IMR-90 (cell line): ENCODE data around the gene SATB2. TPM values are rescaled to one million over a fixed set of nuclear protein-coding genes. Genes with fewer than 3 reads are reported as not detected.

ENCODE experiments used
- ATAC-seq: fragments of 200-7000 bp; cut with Tn5 transposase; 2 replicates; pipeline ENCODE4 v1.9.1; 2020; ENCODE audit warnings: low read depth, mild to moderate bottlenecking, moderate library complexity
- BruUV-seq: library from RNA; stranded (reverse); fragments of 400-500 nt; replicated peaks from 2 replicates; lab custom pipeline; 2021; lab: Mats Ljungman, UMichigan
- CTCF ChIA-PET: fragments of 300-600 bp; formaldehyde crosslinking; extraction: SDS; loops from one replicate; lab custom pipeline; 2021; ENCODE audit warnings: antibody characterized with exemption; lab: Yijun Ruan, JAX
- POLR2A ChIA-PET: fragments of 300-600 bp; sonication (Branson Sonifier 250); formaldehyde crosslinking; loops from one replicate; lab custom pipeline; 2022; ENCODE audit warnings: antibody characterized with exemption; ENCODE audit not compliant: unreplicated experiment; lab: Charles Lee
- DNase-seq: peaks from one replicate; pipeline ENCODE4 v3.0.0; 2013
- H2AFZ ChIP-seq: replicated peaks from 2 replicates; pipeline ENCODE3; 2013; ENCODE audit warnings: low read length, mild to moderate bottlenecking; ENCODE audit not compliant: poor library complexity
- H2AK5ac ChIP-seq: 2 replicates; pipeline ENCODE4 v1.6.1; 2013; ENCODE audit warnings: low read depth, low read length, inconsistent platforms
- H2AK9ac ChIP-seq: replicated peaks from 2 replicates; pipeline ENCODE3; 2013; ENCODE audit warnings: mild to moderate bottlenecking, low read depth, low read length, moderate library complexity; ENCODE audit not compliant: poor library complexity
- H2BK120ac ChIP-seq: 2 replicates; pipeline ENCODE4 v1.6.1; 2013; ENCODE audit warnings: low read depth, low read length, inconsistent platforms
- H2BK15ac ChIP-seq: 3 replicates; pipeline ENCODE4 v1.6.1; 2013; ENCODE audit warnings: low read depth, low read length, inconsistent platforms
- H2BK20ac ChIP-seq: 2 replicates; pipeline ENCODE4 v1.6.1; 2013; ENCODE audit warnings: low read depth, mild to moderate bottlenecking, inconsistent platforms, low read length, moderate library complexity
- H2BK5ac ChIP-seq: 2 replicates; pipeline ENCODE4 v1.6.1; 2013; ENCODE audit warnings: mild to moderate bottlenecking, low read depth, low read length, inconsistent platforms; ENCODE audit not compliant: poor library complexity, severe bottlenecking
- H3K14ac ChIP-seq: replicated peaks from 2 replicates; pipeline ENCODE4 v1.6.1; 2013; ENCODE audit warnings: low read depth, low read length, inconsistent platforms
- H3K18ac ChIP-seq: 2 replicates; pipeline ENCODE4 v1.6.1; 2013; ENCODE audit warnings: low read depth, low read length, control low read depth
- H3K23ac ChIP-seq: 2 replicates; pipeline ENCODE4 v1.6.1; 2013; ENCODE audit warnings: low read depth, low read length, inconsistent platforms
- H3K27ac ChIP-seq: 2 replicates; pipeline ENCODE4 v1.5.1; 2013; ENCODE audit warnings: mild to moderate bottlenecking, control low read depth, low read length; ENCODE audit not compliant: insufficient read depth
- H3K27me3 ChIP-seq: 2 replicates; pipeline ENCODE4 v1.6.1; 2013; ENCODE audit warnings: low read length; ENCODE audit not compliant: control insufficient read depth, insufficient read depth
- H3K36me3 ChIP-seq: 2 replicates; pipeline ENCODE4 v1.6.1; 2013; ENCODE audit warnings: low read length, mixed read lengths; ENCODE audit not compliant: control insufficient read depth, insufficient read depth
- H3K4ac ChIP-seq: 2 replicates; pipeline ENCODE4 v1.6.1; 2013; ENCODE audit warnings: low read depth, low read length, inconsistent platforms
- H3K4me1 ChIP-seq: 2 replicates; pipeline ENCODE4 v1.6.1; 2013; ENCODE audit warnings: low read length, mixed read lengths; ENCODE audit not compliant: control insufficient read depth, insufficient read depth
- H3K4me2 ChIP-seq: 2 replicates; pipeline ENCODE4 v1.6.1; 2013; ENCODE audit warnings: low read depth, mild to moderate bottlenecking, control low read depth, low read length, moderate library complexity
- H3K4me3 ChIP-seq: 2 replicates; pipeline ENCODE4 v1.5.1; 2013; ENCODE audit warnings: low read depth, mild to moderate bottlenecking, control low read depth, low read length, moderate library complexity; ENCODE audit not compliant: insufficient read depth
- H3K56ac ChIP-seq: 2 replicates; pipeline ENCODE4 v1.6.1; 2013; ENCODE audit warnings: low read length, inconsistent platforms; ENCODE audit not compliant: insufficient read depth; ENCODE audit errors: extremely low read depth
- H3K79me1 ChIP-seq, 2 experiments: 2 replicates each; pipeline ENCODE4 v1.6.1; 2013; ENCODE audit warnings: low read length in 2 of 2, inconsistent platforms in 1 of 2, low read depth in 1 of 2
- H3K9ac ChIP-seq: 2 replicates; pipeline ENCODE4 v1.6.1; 2013; ENCODE audit warnings: low read depth, low read length, control low read depth
- H3K9me1 ChIP-seq: 2 replicates; pipeline ENCODE4 v1.6.1; 2013; ENCODE audit warnings: low read length, inconsistent platforms; ENCODE audit not compliant: insufficient read depth
- H3K9me3 ChIP-seq: 2 replicates; pipeline ENCODE4 v1.6.1; 2013; ENCODE audit warnings: low read length; ENCODE audit not compliant: control insufficient read depth, insufficient read depth
- H4K20me1 ChIP-seq: 2 replicates; pipeline ENCODE4 v1.6.1; 2013; ENCODE audit warnings: low read length, inconsistent platforms; ENCODE audit not compliant: insufficient read depth
- H4K5ac ChIP-seq: 2 replicates; pipeline ENCODE4 v1.6.1; 2013; ENCODE audit warnings: mild to moderate bottlenecking, low read depth, low read length, control low read depth
- H4K8ac ChIP-seq, 2 experiments: 2 replicates each; pipeline ENCODE4 v1.6.1; 2013; ENCODE audit warnings: low read depth in 2 of 2, low read length in 2 of 2, control low read depth in 1 of 2, inconsistent platforms in 1 of 2
- H4K91ac ChIP-seq: 2 replicates; pipeline ENCODE4 v1.6.1; 2013; ENCODE audit warnings: low read depth, low read length, inconsistent platforms; ENCODE audit not compliant: insufficient read depth
- BHLHE40 ChIP-seq: fragments of 150-350 bp; IDR thresholded peaks from 2 replicates; pipeline ENCODE4 v1.6.1; 2016; ENCODE audit warnings: mild to moderate bottlenecking, low read depth, low read length
- CEBPB ChIP-seq: IDR thresholded peaks from 2 replicates; pipeline ENCODE4 v1.6.1; 2012; ENCODE audit warnings: low read depth, low read length, improper control_type of control experiment
- CTCF ChIP-seq: conservative IDR thresholded peaks from 2 replicates; pipeline ENCODE4 v1.5.1; 2012; ENCODE audit warnings: mild to moderate bottlenecking, low read depth, low read length, improper control_type of control experiment
- FOS ChIP-seq: fragments of 150-350 bp; IDR thresholded peaks from 2 replicates; pipeline ENCODE4 v1.6.1; 2016; ENCODE audit warnings: low read depth, low read length
- MAZ ChIP-seq: IDR thresholded peaks from 2 replicates; pipeline ENCODE4 v1.6.1; 2012; ENCODE audit warnings: low read depth, mild to moderate bottlenecking, low read length, improper control_type of control experiment, moderate library complexity, borderline replicate concordance
- NFE2L2 ChIP-seq: fragments of 150-350 bp; IDR thresholded peaks from 2 replicates; pipeline ENCODE4 v1.6.1; 2016; ENCODE audit warnings: low read depth, mild to moderate bottlenecking, low read length
- SMC3 ChIP-seq: fragments of 150-350 bp; IDR thresholded peaks from 2 replicates; pipeline ENCODE4 v1.6.1; 2016; ENCODE audit warnings: low read depth, mild to moderate bottlenecking, antibody characterized with exemption, low read length, moderate library complexity
- WGBS, 2 experiments: methylation state at CpG; one replicate each; pipeline versions ENCODE4 v1.1.5 to v1.1.7; 2013; ENCODE audit warnings: missing lambda C conversion rate in 2 of 2; ENCODE audit not compliant: insufficient read length in 1 of 2; ENCODE audit errors: extremely low coverage in 2 of 2; 5-methylcytosine and 5-hydroxymethylcytosine counted together
- dilution Hi-C: fragments of 300-500 bp; cut with HindIII; formaldehyde crosslinking; loops from one replicate; pipeline ENCODE4 v1.14.3; 2018; ENCODE audit warnings: low sequenced_read_pairs; ENCODE audit not compliant: unreplicated experiment
- in situ Hi-C: fragments of 300-500 bp; cut with MboI; formaldehyde crosslinking; loops from 3 replicates; pipeline ENCODE4 v1.14.3; 2019; ENCODE audit warnings: low sequenced_read_pairs, inconsistent platforms, mixed read lengths
- intact Hi-C: fragments of 100-400 bp; cut with micrococcal nuclease; formaldehyde crosslinking; loops from 2 replicates; pipeline ENCODE4 v1.10.0; 2022
- polyA plus RNA-seq, 3 experiments: library from polyadenylated mRNA; depleted of rRNA; stranded (reverse); fragments of >200 nt; gene quantifications; 2 replicates each; pipeline ENCODE4 v1.2.3, GENCODE V29; 2012; ENCODE audit warnings: low replicate concordance in 1 of 3
- total RNA-seq: library from RNA; depleted of rRNA; stranded (reverse); fragments of >200 nt; gene quantifications from 2 replicates; pipeline ENCODE4 v1.2.3, GENCODE V29; 2012
- TF ChIP-seq, protein P1 (sequence below): fragments of 150-350 bp; IDR thresholded peaks from 2 replicates; pipeline ENCODE4 v1.6.1; 2017; ENCODE audit warnings: mild to moderate bottlenecking, antibody characterized with exemption, low read length, low read depth
- TF ChIP-seq, protein P2 (sequence below): fragments of 150-350 bp; IDR thresholded peaks from 2 replicates; pipeline ENCODE4 v1.6.1; 2016; ENCODE audit warnings: low read depth, mild to moderate bottlenecking, low read length, moderate library complexity, borderline replicate concordance

SATB2 gene
- total and polyA plus RNA-seq, 2 of the 4 experiments (the other 2 are of a cell fraction): 6.2 to 8.4 TPM

DNA sequence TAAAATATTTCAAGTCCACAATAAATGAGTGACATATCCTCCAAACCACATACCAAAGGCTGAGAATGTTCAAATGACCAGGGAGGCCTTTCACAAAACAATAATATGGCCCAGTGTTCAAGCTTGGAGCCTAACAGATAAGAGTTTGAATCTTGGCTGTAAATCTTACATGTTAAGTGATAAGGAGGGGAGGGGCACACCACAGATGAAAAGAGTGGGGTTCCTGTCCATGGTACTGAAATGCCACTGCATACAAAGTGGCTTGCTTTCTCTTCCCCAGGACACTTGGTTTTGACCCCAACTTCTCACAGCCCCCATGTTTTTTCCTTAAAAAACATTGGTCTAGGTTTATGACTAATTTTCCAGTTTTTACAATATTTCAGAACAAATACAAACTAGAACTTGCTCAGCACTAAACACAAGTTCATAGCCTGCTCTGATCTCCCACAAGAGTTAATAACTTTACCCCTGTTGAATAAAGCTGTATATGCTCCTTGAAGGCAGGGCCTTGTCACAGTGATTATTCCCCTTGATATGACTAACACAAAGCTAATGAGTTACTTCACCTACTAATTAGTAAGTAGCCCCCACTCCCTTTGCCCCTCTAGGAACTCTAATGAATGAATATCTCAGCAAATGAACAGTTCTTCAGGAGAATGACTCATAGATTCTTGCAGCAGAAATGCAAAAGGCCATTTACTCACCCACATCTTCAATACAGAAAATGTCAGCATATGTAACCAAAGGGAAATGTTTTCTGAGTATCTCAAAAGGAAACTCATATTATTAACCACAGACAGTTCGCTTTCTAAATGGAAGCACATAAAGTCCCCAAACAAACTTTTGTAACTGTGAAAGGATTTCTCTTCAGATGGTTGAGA, 142.2 kb downstream of the SATB2 start:
- H3K9ac ChIP-seq: no peak overlapping the region
- no peak overlapping the region for H2AK5ac ChIP-seq
- no peak overlapping the region for H2AK9ac ChIP-seq
- in situ Hi-C loops: no loop called here
- H3K14ac ChIP-seq: no peak overlapping the region
- H3K79me1 ChIP-seq: no peaks in the 10 kb centered on the region; a peak in 1 of 4 replicates
- no CpG with 5 or more reads among the region's 1 CpG for WGBS, 2 experiments
- H3K4me2 ChIP-seq: no peak overlapping the region
- H3K9me1 ChIP-seq: no peaks in the 10 kb centered on the region
- H3K23ac ChIP-seq: no peak overlapping the region
- no peak overlapping the region for H2BK20ac ChIP-seq
- H3K27me3 ChIP-seq: no peaks in the 10 kb centered on the region
- no TSS peak for BruUV-seq
- dilution Hi-C loops: no loop called here
- no peak overlapping the region for H3K4ac ChIP-seq
- no peak overlapping the region for H4K5ac ChIP-seq
- intact Hi-C loops: no loop called here
- no peak overlapping the region for H4K91ac ChIP-seq
- no peak overlapping the region for H2BK120ac ChIP-seq
- no peak overlapping the region for H4K8ac ChIP-seq
- peak; percentile 44; the same call in 1 of the 2 replicates for TF ChIP-seq FOS
- peak; percentile 51 for TF ChIP-seq CEBPB
- TF ChIP-seq NFE2L2: no peak
- TF ChIP-seq, protein P1, sequence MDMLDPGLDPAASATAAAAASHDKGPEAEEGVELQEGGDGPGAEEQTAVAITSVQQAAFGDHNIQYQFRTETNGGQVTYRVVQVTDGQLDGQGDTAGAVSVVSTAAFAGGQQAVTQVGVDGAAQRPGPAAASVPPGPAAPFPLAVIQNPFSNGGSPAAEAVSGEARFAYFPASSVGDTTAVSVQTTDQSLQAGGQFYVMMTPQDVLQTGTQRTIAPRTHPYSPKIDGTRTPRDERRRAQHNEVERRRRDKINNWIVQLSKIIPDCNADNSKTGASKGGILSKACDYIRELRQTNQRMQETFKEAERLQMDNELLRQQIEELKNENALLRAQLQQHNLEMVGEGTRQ: no peak
- TF ChIP-seq MAZ: peak; percentile 26; the same call in 1 of the 2 replicates
- TF ChIP-seq CTCF: no peak
- TF ChIP-seq SMC3: no peak
- no peak for TF ChIP-seq BHLHE40
- TF ChIP-seq, protein P2, sequence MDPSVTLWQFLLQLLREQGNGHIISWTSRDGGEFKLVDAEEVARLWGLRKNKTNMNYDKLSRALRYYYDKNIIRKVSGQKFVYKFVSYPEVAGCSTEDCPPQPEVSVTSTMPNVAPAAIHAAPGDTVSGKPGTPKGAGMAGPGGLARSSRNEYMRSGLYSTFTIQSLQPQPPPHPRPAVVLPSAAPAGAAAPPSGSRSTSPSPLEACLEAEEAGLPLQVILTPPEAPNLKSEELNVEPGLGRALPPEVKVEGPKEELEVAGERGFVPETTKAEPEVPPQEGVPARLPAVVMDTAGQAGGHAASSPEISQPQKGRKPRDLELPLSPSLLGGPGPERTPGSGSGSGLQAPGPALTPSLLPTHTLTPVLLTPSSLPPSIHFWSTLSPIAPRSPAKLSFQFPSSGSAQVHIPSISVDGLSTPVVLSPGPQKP: no peak
- no peak overlapping the region for H3K27ac ChIP-seq
- H4K20me1 ChIP-seq: no peaks in the 10 kb centered on the region
- peaks cover 3% of the 10 kb centered on the region for H3K36me3 ChIP-seq
- ChIA-PET CTCF (no interaction called here), POLR2A (no interaction called here)
- no peaks in the 10 kb centered on the region for H3K9me3 ChIP-seq
- ATAC-seq (peak; percentile 76), DNase-seq (peak; percentile 80)
- no peak overlapping the region for H3K18ac ChIP-seq
- no peak overlapping the region for H2BK15ac ChIP-seq
- H3K4me1 ChIP-seq: no peaks in the 10 kb centered on the region
- no peak overlapping the region for H3K4me3 ChIP-seq
- no peak overlapping the region for H2BK5ac ChIP-seq
- H2AFZ ChIP-seq: no peak overlapping the region
- H3K56ac ChIP-seq: no peak overlapping the region
